Fibroblast of villous mesenchyme (primary cell): ENCODE measurements around the gene ZMYND11. TPM values are rescaled to one million over a fixed set of nuclear protein-coding genes. Genes with fewer than 3 reads are reported as not detected.
A peak's percentile ranks its signal among the peaks of the same experiment; 100 is the strongest.
"Not testable (repeated sequence)": the region's sequence is repeated elsewhere in the genome, so short reads cannot be mapped to it uniquely, and the experiment has no call there.

ENCODE experiments used
- DNase-seq: peaks from one replicate; pipeline ENCODE4 v3.0.0-alpha.2; 2010; ENCODE audit warnings: low read depth
- H3K4me3 ChIP-seq: 2 replicates; pipeline ENCODE4 v1.5.1; 2011; ENCODE audit warnings: low read depth, mild to moderate bottlenecking, low read length
- CTCF ChIP-seq: IDR thresholded peaks from 2 replicates; pipeline ENCODE4 v1.5.1; 2012; ENCODE audit warnings: low read depth, mild to moderate bottlenecking, low read length; ENCODE audit not compliant: insufficient read depth
- total RNA-seq: library from RNA; depleted of rRNA; stranded (reverse); fragments of >200 nt; gene quantifications from 2 replicates; pipeline ENCODE4 v1.2.3, GENCODE V29; 2012

The ZMYND11 gene
- total RNA-seq, 1 donor, result 53.5 TPM

- DNase-seq, result no peak
- TF ChIP-seq CTCF, result no peak
- no peak overlapping the region for H3K4me3 ChIP-seq
Measured at GRCh38 chr10:178723-179122, 43.5 kb downstream of the ZMYND11 start.

GRCh38 chr10:182441-183201 is 47.4 kb downstream of the ZMYND11 start:
- DNase-seq, result peak; percentile 10

GRCh38 chr10:184174-184573 is 48.9 kb downstream of the ZMYND11 start:
- no peak for DNase-seq
- H3K4me3 ChIP-seq, result no peak overlapping the region
- TF ChIP-seq CTCF, result no peak

More at GRCh38 chr10:182441-183201, 47.4 kb downstream of the ZMYND11 start:
- no peak overlapping the region for H3K4me3 ChIP-seq
- TF ChIP-seq CTCF, result no peak

GRCh38 chr10:184911-185310 is 49.7 kb downstream of the ZMYND11 start:
- DNase-seq, result peak; percentile 19
- TF ChIP-seq CTCF, result no peak
- H3K4me3 ChIP-seq, result no peak overlapping the region

- not testable (repeated sequence) for DNase-seq, H3K4me3 ChIP-seq
Measured at GRCh38 chr10:185571-185970, 50.3 kb downstream of the ZMYND11 start.

GRCh38 chr10:186911-187310 is 51.7 kb downstream of the ZMYND11 start:
- DNase-seq, result no peak
- no peak overlapping the region for H3K4me3 ChIP-seq
- TF ChIP-seq CTCF, result no peak

GRCh38 chr10:188546-188945 is 53.3 kb downstream of the ZMYND11 start:
- TF ChIP-seq CTCF, result no peak
- no peak overlapping the region for H3K4me3 ChIP-seq
- DNase-seq, result peak; percentile 16
